Amniotic epithelial cell (primary cell): Measurements from ENCODE around the gene PCDHB3.
"Not testable (repeated sequence)": the region's sequence is repeated elsewhere in the genome, so short reads cannot be mapped to it uniquely, and the experiment has no call there.

Source experiments
- DNase-seq: peaks from one replicate; pipeline ENCODE4 v3.0.0-alpha.2; 2010; ENCODE audit warnings: low read depth

Gene PCDHB3

GRCh38 chr5:141100243-141100805, at the start of gene PCDHB3:
PCDHB3 (plus strand) TSS chr5:141100473; CDS start chr5:141100650, 177 bp downstream.
- DNase-seq = peak; percentile 24

- no peak for DNase-seq
Measured at GRCh38 chr5:141050622-141051520, 49.4 kb upstream of the PCDHB3 start, which contains the start of gene PCDHB1. PCDHB1 (plus strand) TSS chr5:141051374; CDS start chr5:141051471, 97 bp downstream.

- DNase-seq = no peak
Measured at GRCh38 chr5:141051521-141051866, 48.8 kb upstream of the PCDHB3 start.

- DNase-seq = no peak
Measured at GRCh38 chr5:141077826-141078225, 22.4 kb upstream of the PCDHB3 start.

GRCh38 chr5:141082228-141082627, 18.0 kb upstream of the PCDHB3 start:
- no peak for DNase-seq

GRCh38 chr5:141084487-141084989, 15.7 kb upstream of the PCDHB3 start:
- peak; percentile 1 for DNase-seq

- DNase-seq = peak; percentile 3
Measured at GRCh38 chr5:141094481-141095262, 5.6 kb upstream of the PCDHB3 start, which contains the start of gene PCDHB2. PCDHB2 (plus strand) TSS chr5:141094615; CDS start chr5:141094791, 176 bp downstream.

GRCh38 chr5:141095263-141095641, 5.0 kb upstream of the PCDHB3 start:
- no peak for DNase-seq

- not testable (repeated sequence) for DNase-seq
Measured at GRCh38 chr5:141096181-141096580, 4.1 kb upstream of the PCDHB3 start.

- not testable (repeated sequence) for DNase-seq
Measured at GRCh38 chr5:141096586-141096985, 3.7 kb upstream of the PCDHB3 start.

- DNase-seq = no peak
Measured at GRCh38 chr5:141101059-141101458, 786 bp downstream of the PCDHB3 start.

- DNase-seq = not testable (repeated sequence)
Measured at GRCh38 chr5:141102070-141102469, 1.8 kb downstream of the PCDHB3 start.

GRCh38 chr5:141102471-141102870, 2.2 kb downstream of the PCDHB3 start:
- DNase-seq = not testable (repeated sequence)

GRCh38 chr5:141105350-141105749, 5.1 kb downstream of the PCDHB3 start:
- no peak for DNase-seq

GRCh38 chr5:141119250-141119649, 19.0 kb downstream of the PCDHB3 start:
- no peak for DNase-seq

- no peak for DNase-seq
Measured at GRCh38 chr5:141121563-141121962, 21.3 kb downstream of the PCDHB3 start, which contains the start of gene PCDHB4. PCDHB4 (plus strand) TSS chr5:141121818; CDS start chr5:141121999, 181 bp downstream.

- DNase-seq = no peak
Measured at GRCh38 chr5:141121985-141122384, 21.7 kb downstream of the PCDHB3 start.

- not testable (repeated sequence) for DNase-seq
Measured at GRCh38 chr5:141123396-141124135, 23.3 kb downstream of the PCDHB3 start.

GRCh38 chr5:141127305-141127704, 27.0 kb downstream of the PCDHB3 start:
- no peak for DNase-seq

- DNase-seq = peak; percentile 0
Measured at GRCh38 chr5:141135030-141135717, 34.9 kb downstream of the PCDHB3 start, which contains the start of gene PCDHB5. PCDHB5 (plus strand) TSS chr5:141135206; CDS start chr5:141135435, 229 bp downstream.
